H9 (cell line): Measurements from ENCODE around the gene GTF2F2. TPM values are rescaled to one million over a fixed set of nuclear protein-coding genes. Genes with fewer than 3 reads are reported as not detected.

Source experiments
- DNase-seq: peaks from one replicate; pipeline ENCODE4 v3.0.0-alpha.2; 2017
- H2AFZ ChIP-seq: one replicate; pipeline ENCODE4 v1.6.1; 2013; ENCODE audit warnings: mild to moderate bottlenecking, low read length, control low read depth, moderate library complexity
- H2AK5ac ChIP-seq: 2 replicates; pipeline ENCODE4 v1.6.1; 2013; ENCODE audit warnings: low read length, control low read depth, mixed read lengths; ENCODE audit not compliant: insufficient read length
- H2BK120ac ChIP-seq: one replicate; pipeline ENCODE4 v1.6.1; 2013; ENCODE audit warnings: low read depth, mild to moderate bottlenecking, low read length, control low read depth, inconsistent platforms; ENCODE audit not compliant: poor library complexity, severe bottlenecking
- H2BK12ac ChIP-seq: 2 replicates; pipeline ENCODE4 v1.6.1; 2013; ENCODE audit warnings: low read length, control low read depth, mixed read lengths, low read depth; ENCODE audit not compliant: insufficient read length
- H2BK15ac ChIP-seq: 2 replicates; pipeline ENCODE4 v1.6.1; 2013; ENCODE audit warnings: low read depth, low read length, control low read depth
- H2BK20ac ChIP-seq: one replicate; pipeline ENCODE4 v1.6.1; 2013; ENCODE audit warnings: low read depth, mild to moderate bottlenecking, low read length, control low read depth, inconsistent platforms; ENCODE audit not compliant: poor library complexity, severe bottlenecking
- H2BK5ac ChIP-seq: 2 replicates; pipeline ENCODE4 v1.6.1; 2013; ENCODE audit warnings: low read length, control low read depth, mixed read lengths; ENCODE audit not compliant: insufficient read length
- H3K14ac ChIP-seq: 2 replicates; pipeline ENCODE4 v1.6.1; 2013; ENCODE audit warnings: low read length, control low read depth; ENCODE audit not compliant: insufficient read depth
- H3K18ac ChIP-seq: 2 replicates; pipeline ENCODE4 v1.6.1; 2013; ENCODE audit warnings: low read depth, mild to moderate bottlenecking, mixed read lengths, low read length, control low read depth; ENCODE audit not compliant: insufficient read length
- H3K23ac ChIP-seq: 2 replicates; pipeline ENCODE4 v1.6.1; 2013; ENCODE audit warnings: low read length, control low read depth, mixed read lengths, low read depth; ENCODE audit not compliant: insufficient read length
- H3K23me2 ChIP-seq: 2 replicates; pipeline ENCODE4 v1.6.1; 2013; ENCODE audit warnings: low read depth, mild to moderate bottlenecking, mixed read lengths, low read length, control low read depth; ENCODE audit not compliant: insufficient read length, poor library complexity, severe bottlenecking
- H3K27ac ChIP-seq: 2 replicates; pipeline ENCODE4 v1.5.1; 2013; ENCODE audit warnings: low read length, control low read depth, mixed read lengths, low read depth; ENCODE audit not compliant: insufficient read length
- H3K27me3 ChIP-seq: 2 replicates; pipeline ENCODE4 v1.6.1; 2013; ENCODE audit warnings: low read length, control low read depth, inconsistent platforms; ENCODE audit not compliant: insufficient read depth
- H3K4ac ChIP-seq: 2 replicates; pipeline ENCODE4 v1.6.1; 2013; ENCODE audit warnings: low read depth, mild to moderate bottlenecking, control low read depth, inconsistent platforms, low read length, moderate library complexity
- H3K4me1 ChIP-seq: 2 replicates; pipeline ENCODE4 v1.6.1; 2013; ENCODE audit warnings: low read length, control low read depth, inconsistent platforms; ENCODE audit not compliant: insufficient read depth
- H3K4me2 ChIP-seq: 2 replicates; pipeline ENCODE4 v1.6.1; 2013; ENCODE audit warnings: low read length, control low read depth, mixed read lengths; ENCODE audit not compliant: insufficient read length, insufficient read depth
- H3K56ac ChIP-seq: 2 replicates; pipeline ENCODE4 v1.6.1; 2013; ENCODE audit warnings: low read depth, mild to moderate bottlenecking, mixed read lengths, low read length, control low read depth; ENCODE audit not compliant: insufficient read length
- H3K79me1 ChIP-seq: 2 replicates; pipeline ENCODE4 v1.6.1; 2013; ENCODE audit warnings: low read depth, mild to moderate bottlenecking, moderate library complexity, low read length, control low read depth, inconsistent platforms; ENCODE audit not compliant: insufficient read depth, poor library complexity, severe bottlenecking
- H3K79me2 ChIP-seq: 2 replicates; pipeline ENCODE4 v1.6.1; 2013; ENCODE audit warnings: low read length, control low read depth, inconsistent platforms; ENCODE audit not compliant: insufficient read depth
- H3K9ac ChIP-seq: 2 replicates; pipeline ENCODE4 v1.6.1; 2013; ENCODE audit warnings: low read length, control low read depth, mixed read lengths; ENCODE audit not compliant: insufficient read length; ENCODE audit errors: extremely low read depth
- H3K9me3 ChIP-seq: one replicate; pipeline ENCODE4 v1.6.1; 2013; ENCODE audit warnings: low read depth, low read length, inconsistent platforms; ENCODE audit not compliant: control insufficient read depth
- H3T11ph ChIP-seq: one replicate; pipeline ENCODE4 v1.6.1; 2013; ENCODE audit warnings: mild to moderate bottlenecking, low read length, control low read depth, inconsistent platforms
- H4K20me1 ChIP-seq: one replicate; pipeline ENCODE4 v1.6.1; 2013; ENCODE audit not compliant: control insufficient read depth, insufficient read length, insufficient read depth
- H4K5ac ChIP-seq: 2 replicates; pipeline ENCODE4 v1.6.1; 2013; ENCODE audit warnings: low read depth, mild to moderate bottlenecking, mixed read lengths, low read length, control low read depth; ENCODE audit not compliant: insufficient read length
- H4K8ac ChIP-seq: replicated peaks from 2 replicates; pipeline ENCODE4 v1.6.1; 2013; ENCODE audit warnings: low read length, control low read depth, mixed read lengths, low read depth; ENCODE audit not compliant: insufficient read length
- H4K91ac ChIP-seq: 2 replicates; pipeline ENCODE4 v1.6.1; 2013; ENCODE audit warnings: low read depth, mild to moderate bottlenecking, moderate library complexity, mixed read lengths, low read length, control low read depth; ENCODE audit not compliant: insufficient read length
- H3K27ac Mint-ChIP-seq, 3 experiments: 2 replicates in 2 of 3; 3 replicates in 1 of 3; pipeline ENCODE4 v1.8.0; 2020 to 2021; ENCODE audit warnings: mixed read lengths in 3 of 3, mild to moderate bottlenecking in 1 of 3, moderate library complexity in 1 of 3
- H3K27me3 Mint-ChIP-seq: 2 replicates; pipeline ENCODE4 v1.8.0; 2021; ENCODE audit warnings: low read depth, mild to moderate bottlenecking, moderate library complexity, mixed read lengths
- H3K36me3 Mint-ChIP-seq, 3 experiments: 2 replicates in 2 of 3; 3 replicates in 1 of 3; pipeline ENCODE4 v1.8.0; 2020 to 2021; ENCODE audit warnings: low read depth in 3 of 3, mixed read lengths in 3 of 3; ENCODE audit not compliant: insufficient read depth in 1 of 3
- H3K4me1 Mint-ChIP-seq, 2 experiments: 2 replicates each; pipeline ENCODE4 v1.8.0; 2020; ENCODE audit warnings: mixed read lengths in 2 of 2
- H3K4me3 Mint-ChIP-seq, 2 experiments: 2 replicates in 1 of 2; 3 replicates in 1 of 2; pipeline ENCODE4 v1.8.0; 2020 to 2021; ENCODE audit warnings: mild to moderate bottlenecking in 2 of 2, mixed read lengths in 2 of 2, moderate library complexity in 1 of 2
- H3K9me3 Mint-ChIP-seq, 2 experiments: 2 replicates in 1 of 2; 3 replicates in 1 of 2; pipeline ENCODE4 v1.8.0; 2020; ENCODE audit warnings: mild to moderate bottlenecking in 2 of 2, mixed read lengths in 2 of 2, moderate library complexity in 1 of 2
- CTCF ChIP-seq: fragments of 200-600 bp; sonication (generic); conservative IDR thresholded peaks from 3 replicates; pipeline ENCODE4 v1.8.0; 2021; ENCODE audit warnings: antibody characterized with exemption, mild to moderate bottlenecking
- WGBS: extraction: QIAGEN DNeasy Blood & Tissue Kit; methylation state at CpG from one replicate; pipeline ENCODE4 v1.1.7; 2013; ENCODE audit warnings: missing lambda C conversion rate, low lambda C conversion rate, mixed read lengths; ENCODE audit not compliant: insufficient read length; ENCODE audit errors: extremely low coverage; 5-methylcytosine and 5-hydroxymethylcytosine counted together
- total RNA-seq: library from RNA; stranded (reverse); gene quantifications from 2 replicates; pipeline ENCODE4 v1.2.1, GENCODE V29; 2021

Gene GTF2F2
- total RNA-seq, 1 experiment from 2014 or later = 29.6 TPM

- H3K9me3 Mint-ChIP-seq = no peaks in the 10 kb centered on the region
- H4K91ac ChIP-seq = no peak overlapping the region
- H3K27ac ChIP-seq = no peak overlapping the region
- H3K14ac ChIP-seq = no peak overlapping the region
- no peaks in the 10 kb centered on the region for H3K79me1 ChIP-seq
- no peak overlapping the region for H3K56ac ChIP-seq
- no peak overlapping the region for H3K23ac ChIP-seq
- no peak overlapping the region for H2BK20ac ChIP-seq
- no peaks in the 10 kb centered on the region for H3K27me3 ChIP-seq
- H4K5ac ChIP-seq = no peak overlapping the region
- no peak for TF ChIP-seq CTCF
- H4K8ac ChIP-seq = no peak overlapping the region
- H4K20me1 ChIP-seq = no peaks in the 10 kb centered on the region
- H3K4me1 Mint-ChIP-seq = no peaks in the 10 kb centered on the region
- no peak overlapping the region for H2BK120ac ChIP-seq
- H2BK5ac ChIP-seq = no peak overlapping the region
- no peaks in the 10 kb centered on the region for H3K23me2 ChIP-seq
- no peak for DNase-seq
- no peak overlapping the region for H3K4ac ChIP-seq
- no peak overlapping the region for H2BK12ac ChIP-seq
- no peak overlapping the region for H3K9ac ChIP-seq
- no peaks in the 10 kb centered on the region for H3K9me3 ChIP-seq
- H3K18ac ChIP-seq = no peak overlapping the region
- H2AK5ac ChIP-seq = no peak overlapping the region
- WGBS = no CpG with 5 or more reads among the region's 3 CpGs
- no peak overlapping the region for H3K27ac Mint-ChIP-seq
- no peaks in the 10 kb centered on the region for H3K79me2 ChIP-seq
- no peak overlapping the region for H3K4me3 Mint-ChIP-seq
- no peak overlapping the region for H3K4me2 ChIP-seq
- H3K27me3 Mint-ChIP-seq = peaks cover 5% of the 10 kb centered on the region
- no peak overlapping the region for H2AFZ ChIP-seq
- H3K36me3 Mint-ChIP-seq = no peaks in the 10 kb centered on the region
- H2BK15ac ChIP-seq = no peak overlapping the region
- H3K4me1 ChIP-seq = no peaks in the 10 kb centered on the region
- no peak overlapping the region for H3T11ph ChIP-seq
Measured at GRCh38 chr13:45086484-45086883, 33.8 kb upstream of the GTF2F2 start.
